Fibroblast of mammary gland (primary cell): ENCODE data around the gene HIVEP3.

ENCODE experiments used
- DNase-seq: peaks from one replicate; pipeline ENCODE4 v3.0.0-alpha.2; 2010; ENCODE audit warnings: low read depth
- H3K4me3 ChIP-seq: 2 replicates; pipeline ENCODE4 v1.5.1; 2011; ENCODE audit warnings: low read depth, mild to moderate bottlenecking, low read length, moderate library complexity; ENCODE audit not compliant: control insufficient read depth
- TF ChIP-seq, protein P1 (sequence below): conservative IDR thresholded peaks from 2 replicates; pipeline ENCODE4 v1.5.1; 2011; ENCODE audit warnings: low read depth, low read length, inconsistent platforms; ENCODE audit not compliant: control insufficient read depth, insufficient read depth

HIVEP3 gene

DNA sequence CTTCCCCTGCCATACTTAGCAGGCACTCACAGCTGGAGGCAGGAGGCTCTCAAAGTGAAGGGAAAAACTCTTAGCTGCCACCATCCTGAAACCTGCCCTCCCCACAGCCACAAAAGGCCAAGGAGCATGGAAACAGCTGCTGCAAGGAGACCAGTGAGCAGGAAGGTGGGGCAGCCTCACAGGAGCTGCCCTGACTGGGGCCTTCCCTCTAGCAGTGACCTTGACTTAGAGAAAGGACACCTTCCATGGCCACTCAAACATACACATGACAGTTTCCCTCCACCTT is 126.3 kb downstream of the HIVEP3 start:
- no peak for DNase-seq
- no peak overlapping the region for H3K4me3 ChIP-seq
- TF ChIP-seq, protein P1, sequence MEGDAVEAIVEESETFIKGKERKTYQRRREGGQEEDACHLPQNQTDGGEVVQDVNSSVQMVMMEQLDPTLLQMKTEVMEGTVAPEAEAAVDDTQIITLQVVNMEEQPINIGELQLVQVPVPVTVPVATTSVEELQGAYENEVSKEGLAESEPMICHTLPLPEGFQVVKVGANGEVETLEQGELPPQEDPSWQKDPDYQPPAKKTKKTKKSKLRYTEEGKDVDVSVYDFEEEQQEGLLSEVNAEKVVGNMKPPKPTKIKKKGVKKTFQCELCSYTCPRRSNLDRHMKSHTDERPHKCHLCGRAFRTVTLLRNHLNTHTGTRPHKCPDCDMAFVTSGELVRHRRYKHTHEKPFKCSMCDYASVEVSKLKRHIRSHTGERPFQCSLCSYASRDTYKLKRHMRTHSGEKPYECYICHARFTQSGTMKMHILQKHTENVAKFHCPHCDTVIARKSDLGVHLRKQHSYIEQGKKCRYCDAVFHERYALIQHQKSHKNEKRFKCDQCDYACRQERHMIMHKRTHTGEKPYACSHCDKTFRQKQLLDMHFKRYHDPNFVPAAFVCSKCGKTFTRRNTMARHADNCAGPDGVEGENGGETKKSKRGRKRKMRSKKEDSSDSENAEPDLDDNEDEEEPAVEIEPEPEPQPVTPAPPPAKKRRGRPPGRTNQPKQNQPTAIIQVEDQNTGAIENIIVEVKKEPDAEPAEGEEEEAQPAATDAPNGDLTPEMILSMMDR = no peak

DNA sequence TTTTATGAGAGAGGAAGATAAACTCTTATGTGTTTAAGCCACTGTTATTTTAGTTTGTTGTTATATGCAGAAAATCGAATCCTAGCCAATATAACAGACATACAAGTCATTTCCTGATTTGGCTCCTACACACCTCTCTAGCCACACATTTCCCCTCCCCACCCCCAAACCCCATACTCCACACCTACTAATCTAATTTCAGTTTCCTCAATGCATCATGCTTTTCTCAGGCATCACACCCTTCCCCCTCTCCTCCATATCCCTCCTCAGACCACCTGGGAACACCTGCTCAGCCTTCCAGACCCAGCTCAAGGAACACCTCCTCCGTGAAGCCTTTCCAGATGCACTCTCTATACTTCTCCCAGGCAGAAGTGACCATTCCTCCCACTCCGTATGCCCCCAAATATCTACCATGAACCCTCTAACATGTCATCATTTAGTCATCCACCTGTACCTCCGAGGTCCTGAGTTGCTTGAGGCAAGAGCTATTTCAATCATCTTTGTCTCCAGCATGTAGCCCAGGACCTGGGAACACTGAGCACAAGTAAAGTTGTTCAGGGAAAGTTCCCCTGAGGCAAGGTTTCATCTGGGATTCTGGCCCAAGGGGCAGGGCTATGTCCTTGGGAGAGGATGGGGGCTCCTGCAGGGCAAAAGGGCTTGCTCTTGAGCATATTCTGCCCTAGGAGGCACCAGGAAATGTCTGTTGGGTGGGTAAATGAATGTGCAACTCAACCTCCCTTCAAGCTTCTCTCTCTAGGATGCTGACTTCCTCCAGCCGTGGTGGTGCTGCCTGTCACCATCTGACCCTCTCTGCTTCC is 126.8 kb downstream of the HIVEP3 start:
- H3K4me3 ChIP-seq = no peak overlapping the region
- DNase-seq = no peak
- TF ChIP-seq, protein P1 = no peak

DNA sequence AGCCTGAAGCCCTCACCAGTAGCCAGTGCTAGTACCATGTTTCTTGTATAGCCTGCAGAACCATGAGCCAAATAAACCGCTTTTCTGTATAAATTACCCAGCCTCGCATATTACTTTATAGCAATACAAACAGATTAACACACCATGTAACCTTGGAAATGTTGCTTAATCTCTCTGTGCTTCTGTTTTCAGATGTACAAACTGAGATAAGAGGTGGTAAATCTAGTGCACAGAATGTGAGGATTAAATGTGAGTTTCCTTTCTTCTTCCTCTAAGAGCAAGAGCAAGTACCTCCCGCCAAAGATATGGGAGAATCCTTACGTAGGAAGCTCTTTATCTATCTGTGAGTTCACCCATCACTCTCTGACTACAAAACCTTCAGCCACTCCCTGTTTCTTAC is 128.4 kb downstream of the HIVEP3 start:
- DNase-seq = no peak
- TF ChIP-seq, protein P1 = no peak
- no peak overlapping the region for H3K4me3 ChIP-seq

DNA sequence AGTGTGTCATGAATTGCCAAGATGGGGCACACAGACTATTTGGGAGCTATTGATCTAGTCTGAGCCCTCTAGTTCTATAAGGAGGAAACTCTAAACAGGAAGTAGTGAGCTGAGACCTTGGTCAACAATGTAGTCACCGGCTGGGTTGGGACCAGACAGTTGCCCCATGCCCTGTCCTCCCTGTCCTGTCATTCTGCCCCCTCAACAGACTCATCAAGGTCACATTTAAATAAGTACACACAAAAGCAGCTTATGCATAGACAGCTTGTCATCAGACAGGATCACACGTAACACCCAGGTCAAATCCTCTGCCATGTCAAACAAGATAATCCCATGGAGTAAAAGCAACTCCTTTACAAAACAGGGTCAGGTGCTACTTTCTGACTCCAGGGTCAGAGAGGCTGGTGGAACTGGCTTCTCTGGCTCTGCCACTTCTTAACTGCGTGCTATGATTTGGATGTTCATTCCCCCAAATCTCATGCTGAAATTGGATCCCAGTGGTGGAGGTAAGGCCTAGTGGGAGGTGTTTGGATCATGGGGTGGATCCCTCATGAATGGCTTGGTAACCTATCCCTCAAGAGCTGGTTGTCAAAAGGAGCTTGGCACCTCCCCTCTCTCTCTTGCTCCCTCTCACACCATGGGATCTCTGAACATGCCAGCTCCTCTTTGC is 128.9 kb downstream of the HIVEP3 start:
- DNase-seq = no peak
- TF ChIP-seq, protein P1 = no peak
- no peak overlapping the region for H3K4me3 ChIP-seq

DNA sequence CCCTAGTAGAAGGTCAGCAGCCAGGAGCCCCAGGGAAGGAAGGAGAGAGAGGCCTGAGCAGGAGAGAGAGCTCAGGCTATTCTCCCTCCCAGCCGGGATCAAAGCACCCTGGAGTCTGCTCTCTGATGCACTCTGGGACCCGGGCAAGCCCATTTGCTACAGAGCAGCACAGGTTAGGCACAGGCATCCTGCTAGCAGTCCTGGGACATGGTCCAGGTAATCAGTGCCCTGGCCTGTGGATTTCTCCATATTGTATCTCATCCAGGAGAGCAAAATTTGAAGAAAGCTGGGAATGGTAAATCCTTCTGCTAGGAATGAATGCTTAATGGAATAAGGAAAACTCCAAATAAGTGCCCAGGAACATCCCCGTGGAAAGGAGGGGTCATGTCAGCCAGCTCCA is 130.3 kb downstream of the HIVEP3 start:
- TF ChIP-seq, protein P1 = no peak
- DNase-seq = no peak
- no peak overlapping the region for H3K4me3 ChIP-seq

DNA sequence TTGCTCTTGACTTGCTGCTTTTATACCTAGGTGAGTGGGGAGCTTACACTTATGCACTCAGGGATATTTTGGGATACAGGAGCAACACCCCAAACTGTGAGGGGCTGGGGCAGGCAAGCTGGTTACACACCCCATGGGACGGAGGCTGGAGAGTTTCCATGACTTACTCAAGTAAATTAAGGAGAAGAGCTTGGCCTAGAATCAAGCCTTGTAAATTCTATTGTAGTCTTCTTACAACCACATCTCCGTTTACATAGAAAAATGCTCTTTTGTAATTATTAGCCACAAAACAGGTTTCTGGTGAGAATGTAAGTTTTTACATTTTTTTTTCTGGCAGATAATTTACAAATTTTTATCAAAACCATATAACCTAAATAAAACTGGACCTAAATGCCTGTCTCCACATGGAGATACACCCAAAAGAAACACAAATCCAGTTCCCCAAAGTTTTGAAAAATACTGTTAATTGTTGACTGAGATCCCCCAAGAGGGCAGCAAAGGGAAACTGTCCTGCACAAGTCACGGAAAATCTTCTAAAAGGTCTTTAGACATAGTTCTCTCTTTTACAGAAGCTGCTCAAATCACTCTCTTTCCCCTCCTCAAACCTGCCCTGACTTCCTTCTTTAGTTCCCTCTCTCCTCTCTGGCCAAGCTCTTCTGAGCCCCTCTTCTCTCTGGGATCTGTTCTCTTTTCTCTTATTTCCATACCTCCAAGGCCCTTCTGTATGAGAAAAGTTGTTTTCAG is 134.0 kb downstream of the HIVEP3 start:
- TF ChIP-seq, protein P1 = no peak
- no peak overlapping the region for H3K4me3 ChIP-seq
- peak; percentile 57 for DNase-seq
